K562 (cell line): ENCODE measurements around the gene UGT3A2. TPM values are rescaled to one million over a fixed set of nuclear protein-coding genes. Genes with fewer than 3 reads are reported as not detected.

Experiments used
- BACH1 ChIP-seq: fragments of 200-800 bp; sonication (Bioruptor generic); IDR thresholded peaks from 2 replicates; pipeline ENCODE4 v1.6.1; 2016; ENCODE audit warnings: missing genetic modification characterization, missing compliant biosample characterization
- BRD9 ChIP-seq: fragments of 450-650 bp; IDR thresholded peaks from 2 replicates; pipeline ENCODE4 v1.6.1; 2018; ENCODE audit warnings: low read depth; ENCODE audit not compliant: partially characterized antibody
- CBFA2T2 ChIP-seq: fragments of 450-650 bp; conservative IDR thresholded peaks from 2 replicates; pipeline ENCODE4 v1.6.1; 2017; ENCODE audit warnings: mild to moderate bottlenecking
- COPS2 ChIP-seq: fragments of 450-650 bp; conservative IDR thresholded peaks from 2 replicates; pipeline ENCODE4 v1.6.1; 2016; ENCODE audit warnings: mild to moderate bottlenecking, moderate library complexity
- CTCF ChIP-seq, 3 experiments: IDR thresholded peaks in 2 of 3; conservative IDR thresholded peaks in 1 of 3; 2 replicates each; pipeline ENCODE4 v1.5.1; 2011 to 2012; ENCODE audit warnings: low read length in 3 of 3, mild to moderate bottlenecking in 3 of 3, control low read depth in 2 of 3, improper control_type of control experiment in 1 of 3, inconsistent platforms in 1 of 3, low read depth in 1 of 3, mixed read lengths in 1 of 3, moderate library complexity in 1 of 3; ENCODE audit not compliant: insufficient read depth in 2 of 3
- ERF ChIP-seq: fragments of 450-650 bp; formaldehyde crosslinking; IDR thresholded peaks from 2 replicates; pipeline ENCODE4 v1.4.0; 2020; ENCODE audit warnings: mild to moderate bottlenecking, mixed read lengths
- FOXK1 ChIP-seq: sonication (generic); formaldehyde crosslinking; IDR thresholded peaks from 2 replicates; pipeline ENCODE4 v1.8.0; 2022; ENCODE audit warnings: missing genetic modification reagents, mild to moderate bottlenecking, borderline replicate concordance
- JUNB ChIP-seq: fragments of 450-650 bp; formaldehyde crosslinking; conservative IDR thresholded peaks from 2 replicates; pipeline ENCODE4 v1.4.0; 2020; ENCODE audit warnings: mild to moderate bottlenecking
- KLF1 ChIP-seq: fragments of 450-650 bp; IDR thresholded peaks from 2 replicates; pipeline ENCODE4 v1.6.1; 2016; ENCODE audit warnings: missing genetic modification characterization, missing compliant biosample characterization
- KLF6 ChIP-seq: fragments of 250-450 bp; sonication (Bioruptor Pico); IDR thresholded peaks from 2 replicates; pipeline ENCODE4 v1.4.0; 2020; ENCODE audit warnings: mild to moderate bottlenecking, moderate library complexity, borderline replicate concordance
- MYBL2 ChIP-seq, 2 experiments: fragments of 450-650 bp in 1 of 2; sonication (generic) in 1 of 2; formaldehyde crosslinking in 1 of 2; IDR thresholded peaks; 2 replicates each; pipeline versions ENCODE4 v1.6.1 to v1.8.1; 2017 to 2022; ENCODE audit warnings: borderline replicate concordance in 1 of 2, inconsistent platforms in 1 of 2, low read depth in 1 of 2, mild to moderate bottlenecking in 1 of 2, missing genetic modification reagents in 1 of 2, moderate library complexity in 1 of 2
- PHF8 ChIP-seq: fragments of 200-600 bp; sonication (generic); IDR thresholded peaks from 2 replicates; pipeline ENCODE4 v1.6.1; 2012; ENCODE audit warnings: mixed run types, mild to moderate bottlenecking, inconsistent platforms, low read length, moderate library complexity, borderline replicate concordance
- SIX5 ChIP-seq, 2 experiments: IDR thresholded peaks; 2 replicates each; pipeline ENCODE4 v1.6.1; 2011; ENCODE audit warnings: low read length in 2 of 2, borderline replicate concordance in 1 of 2, low read depth in 1 of 2, mild to moderate bottlenecking in 1 of 2, moderate library complexity in 1 of 2; ENCODE audit not compliant: insufficient read depth in 1 of 2
- VEZF1 ChIP-seq: fragments of 200-800 bp; sonication (Bioruptor generic); IDR thresholded peaks from 2 replicates; pipeline ENCODE4 v1.6.1; 2017; ENCODE audit warnings: missing genetic modification characterization, missing compliant biosample characterization
- ZFP1 ChIP-seq: fragments of 450-650 bp; formaldehyde crosslinking; IDR thresholded peaks from 2 replicates; pipeline ENCODE4 v1.4.0; 2020; ENCODE audit warnings: mild to moderate bottlenecking, mixed read lengths
- ZNF695 ChIP-seq: fragments of 450-650 bp; formaldehyde crosslinking; IDR thresholded peaks from 2 replicates; pipeline ENCODE4 v1.4.0; 2020; ENCODE audit warnings: mild to moderate bottlenecking, moderate library complexity
- polyA plus RNA-seq, 8 experiments: library from polyadenylated mRNA; depleted of rRNA in 4 of 8; stranded (reverse) in 5 of 8; unstranded in 3 of 8; fragments of >200 nt; fragmentation: Nextera tagmentation in 2 of 8; fragmentation: Illumina TruSeq in 1 of 8; extraction: Ambion mirVana in 2 of 8; extraction: Trizol in 1 of 8; gene quantifications; 2 replicates each; pipeline versions ENCODE4 v1.2.1 to v1.2.3, GENCODE V29; 2011 to 2014; ENCODE audit warnings: inconsistent platforms in 1 of 8, missing spikeins in 1 of 8
- total RNA-seq, 7 experiments: library from RNA; depleted of rRNA in 6 of 7; stranded (reverse); fragments of >200 nt in 6 of 7; fragmentation: Illumina TruSeq in 2 of 7; extraction: Trizol in 2 of 7; gene quantifications; 2 replicates each; pipeline versions ENCODE4 v1.2.1 to v1.2.3, GENCODE V29; 2011 to 2021; ENCODE audit warnings: low replicate concordance in 1 of 7
- TF ChIP-seq, protein P1 (sequence below): fragments of 450-650 bp; IDR thresholded peaks from 2 replicates; pipeline ENCODE4 v1.6.1; 2016; ENCODE audit warnings: antibody characterized with exemption
- TF ChIP-seq, protein P2 (sequence below), 2 experiments: fragments of 450-650 bp in 1 of 2; sonication (generic) in 1 of 2; formaldehyde crosslinking; conservative IDR thresholded peaks; 2 replicates each; pipeline versions ENCODE4 v1.4.0 to v1.8.1; 2020 to 2022; ENCODE audit warnings: mild to moderate bottlenecking in 1 of 2, missing genetic modification reagents in 1 of 2
- TF ChIP-seq, protein P3 (sequence below), 2 experiments: IDR thresholded peaks in 1 of 2; conservative IDR thresholded peaks in 1 of 2; 2 replicates each; pipeline ENCODE4 v1.6.1; 2016; ENCODE audit warnings: low read depth in 2 of 2, mild to moderate bottlenecking in 1 of 2, missing compliant biosample characterization in 1 of 2, missing genetic modification characterization in 1 of 2, moderate library complexity in 1 of 2

UGT3A2 gene
- total and polyA plus RNA-seq, 9 of the 15 experiments (the other 6 are each of a cell fraction or from before 2014, with no cell fraction given), result not detected

DNA sequence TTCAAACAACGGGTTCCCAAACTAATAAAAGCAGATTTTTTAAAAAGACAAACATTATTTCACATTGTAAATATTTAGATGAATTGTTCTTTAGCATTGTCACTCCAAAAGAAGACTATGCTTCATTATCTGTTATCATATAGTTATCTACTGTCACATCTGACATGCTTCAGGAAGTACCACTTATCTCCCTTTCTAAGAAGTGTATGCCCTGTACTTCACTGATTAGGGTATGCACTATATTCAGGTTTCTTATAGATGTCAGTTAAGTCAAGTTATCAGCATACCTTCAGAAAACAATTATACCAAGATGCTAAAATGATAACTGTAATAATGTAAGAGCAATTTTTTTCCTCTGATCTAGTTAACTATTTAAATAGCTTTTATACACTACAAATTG lies 44.6 kb upstream of the UGT3A2 start (continued):
- no peak for TF ChIP-seq KLF6
- no peak for TF ChIP-seq KLF1 (tag)
- TF ChIP-seq SIX5 (IDR thresholded peaks at IDR 0.05; ENCODE audit: borderline replicate concordance in 1 of 2, insufficient read depth in 1 of 2, low read depth in 1 of 2, low read length in 2 of 2), result no peak
- no peak for TF ChIP-seq PHF8
- no peak for TF ChIP-seq VEZF1 (CRISPR knock-in tag)
- no peak for TF ChIP-seq CTCF (IDR thresholded peaks at IDR 0.05 in 2 of 3, conservative IDR thresholded peaks at IDR 0.05 in 1 of 3; ENCODE audit: insufficient read depth in 2 of 3, low read depth in 1 of 3, low read length in 3 of 3)
- TF ChIP-seq, protein P1, sequence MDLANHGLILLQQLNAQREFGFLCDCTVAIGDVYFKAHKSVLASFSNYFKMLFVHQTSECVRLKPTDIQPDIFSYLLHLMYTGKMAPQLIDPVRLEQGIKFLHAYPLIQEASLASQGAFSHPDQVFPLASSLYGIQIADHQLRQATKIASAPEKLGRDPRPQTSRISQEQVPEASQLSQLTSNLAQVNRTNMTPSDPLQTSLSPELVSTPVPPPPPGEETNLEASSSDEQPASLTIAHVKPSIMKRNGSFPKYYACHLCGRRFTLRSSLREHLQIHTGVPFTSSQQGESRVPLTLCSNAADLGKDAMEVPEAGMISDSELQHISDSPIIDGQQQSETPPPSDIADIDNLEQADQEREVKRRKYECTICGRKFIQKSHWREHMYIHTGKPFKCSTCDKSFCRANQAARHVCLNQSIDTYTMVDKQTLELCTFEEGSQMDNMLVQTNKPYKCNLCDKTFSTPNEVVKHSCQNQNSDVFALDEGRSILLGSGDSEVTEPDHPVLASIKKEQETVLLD, result no peak
- no peak for TF ChIP-seq ZFP1 (CRISPR knock-in tag)
- TF ChIP-seq MYBL2 (IDR thresholded peaks at IDR 0.05; ENCODE audit: low read depth), result 0 out of 2 replicates have a peak, but pooled peaks have one; percentile 1
- TF ChIP-seq MYBL2 (CRISPR knock-in tag; IDR thresholded peaks at IDR 0.05; ENCODE audit: borderline replicate concordance), result no peak
- no peak for TF ChIP-seq BRD9
- TF ChIP-seq, protein P2, sequence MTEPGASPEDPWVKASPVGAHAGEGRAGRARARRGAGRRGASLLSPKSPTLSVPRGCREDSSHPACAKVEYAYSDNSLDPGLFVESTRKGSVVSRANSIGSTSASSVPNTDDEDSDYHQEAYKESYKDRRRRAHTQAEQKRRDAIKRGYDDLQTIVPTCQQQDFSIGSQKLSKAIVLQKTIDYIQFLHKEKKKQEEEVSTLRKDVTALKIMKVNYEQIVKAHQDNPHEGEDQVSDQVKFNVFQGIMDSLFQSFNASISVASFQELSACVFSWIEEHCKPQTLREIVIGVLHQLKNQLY (CRISPR knock-in tag; conservative IDR thresholded peaks at IDR 0.05), result no peak
- no peak for TF ChIP-seq BACH1
- TF ChIP-seq COPS2, result no peak
- no peak for TF ChIP-seq FOXK1 (CRISPR knock-in tag)
- TF ChIP-seq ERF (CRISPR knock-in tag), result no peak
- TF ChIP-seq JUNB, result no peak
- TF ChIP-seq, protein P3, sequence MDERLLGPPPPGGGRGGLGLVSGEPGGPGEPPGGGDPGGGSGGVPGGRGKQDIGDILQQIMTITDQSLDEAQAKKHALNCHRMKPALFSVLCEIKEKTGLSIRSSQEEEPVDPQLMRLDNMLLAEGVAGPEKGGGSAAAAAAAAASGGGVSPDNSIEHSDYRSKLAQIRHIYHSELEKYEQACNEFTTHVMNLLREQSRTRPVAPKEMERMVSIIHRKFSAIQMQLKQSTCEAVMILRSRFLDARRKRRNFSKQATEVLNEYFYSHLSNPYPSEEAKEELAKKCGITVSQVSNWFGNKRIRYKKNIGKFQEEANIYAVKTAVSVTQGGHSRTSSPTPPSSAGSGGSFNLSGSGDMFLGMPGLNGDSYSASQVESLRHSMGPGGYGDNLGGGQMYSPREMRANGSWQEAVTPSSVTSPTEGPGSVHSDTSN (CRISPR knock-in tag; IDR thresholded peaks at IDR 0.05; ENCODE audit: low read depth), result no peak
- TF ChIP-seq, protein P3 (tag; conservative IDR thresholded peaks at IDR 0.05; ENCODE audit: low read depth), result peak; percentile 38; the same call in 1 of the 2 replicates
- TF ChIP-seq ZNF695 (CRISPR knock-in tag), result no peak
- peak; percentile 72 for TF ChIP-seq CBFA2T2
